ENCODE data around the gene OSBPL6. TPM values are rescaled to one million over a fixed set of nuclear protein-coding genes. Genes with fewer than 3 reads are reported as not detected.

Gene OSBPL6
- total and polyA plus RNA-seq, 2 of the 13 experiments (the other 11 are each of a cell fraction or from before 2014, with no cell fraction given) = 0.03 to 0.11 TPM

DNA sequence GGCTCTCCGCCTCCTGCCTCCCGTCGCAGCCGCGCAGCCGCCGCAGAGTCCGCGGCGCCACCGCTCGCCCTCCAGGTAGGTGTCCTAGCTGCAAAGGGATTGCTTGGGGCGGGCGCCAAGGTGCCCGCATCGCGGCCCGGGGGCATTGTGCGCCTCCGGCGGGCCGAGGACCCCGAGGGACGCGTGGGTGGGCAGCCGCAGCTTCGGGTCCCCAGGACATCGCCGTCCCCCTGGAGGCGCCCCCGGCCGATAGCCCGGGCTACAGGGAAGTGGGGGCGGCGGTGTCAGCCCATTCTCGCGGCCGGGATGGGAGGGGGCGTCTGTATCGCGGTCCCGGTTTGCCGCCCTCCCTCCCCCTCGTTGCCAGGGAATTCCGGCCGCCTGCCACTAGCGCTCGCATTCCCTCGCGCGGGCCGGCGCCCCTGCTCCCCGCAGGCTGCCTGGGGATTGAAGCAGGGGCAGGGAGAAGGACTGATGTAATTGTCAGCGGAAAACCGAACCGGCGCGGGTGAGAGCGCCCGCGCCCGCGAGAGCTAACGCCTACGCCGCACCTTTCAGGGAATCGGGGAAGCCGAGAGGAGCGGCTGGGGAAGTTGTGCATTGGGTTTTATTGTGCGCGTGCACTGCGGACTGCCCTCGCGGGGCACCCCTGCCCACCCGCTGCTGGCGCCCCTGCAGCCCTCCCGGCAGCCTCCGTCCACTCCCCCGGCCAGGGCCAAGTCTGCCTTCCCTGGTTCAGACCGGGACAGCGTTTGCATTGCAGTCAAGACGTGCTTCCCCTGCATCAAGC, 483 bp downstream of the OSBPL6 start (continued):
- TF ChIP-seq ZFP36L1 (CRISPR knock-in tag; IDR thresholded peaks at IDR 0.05) (no peak), CREM (IDR thresholded peaks at IDR 0.05) (no peak), CREM (CRISPR knock-in tag; IDR thresholded peaks at IDR 0.05) (no peak), PRMT3 (CRISPR knock-in tag; IDR thresholded peaks at IDR 0.05; ENCODE audit: borderline replicate concordance, low read depth) (no peak), SPEN (CRISPR knock-in tag; IDR thresholded peaks at IDR 0.05; ENCODE audit: low read depth) (0 out of 2 replicates have a peak, but pooled peaks have one; percentile 37), RFX1 (IDR thresholded peaks at IDR 0.05) (no peak), THYN1 (CRISPR knock-in tag; IDR thresholded peaks at IDR 0.05; ENCODE audit: borderline replicate concordance, low read depth) (no peak), ZFP37 (CRISPR knock-in tag; IDR thresholded peaks at IDR 0.05; ENCODE audit: borderline replicate concordance) (no peak), ZNF749 (CRISPR knock-in tag; IDR thresholded peaks at IDR 0.05; ENCODE audit: borderline replicate concordance) (0 out of 2 replicates have a peak, but pooled peaks have one; percentile 5), HCFC1 (IDR thresholded peaks at IDR 0.05; ENCODE audit: low read depth, low read length) (no peak), EZH2 (conservative IDR thresholded peaks at IDR 0.05; ENCODE audit: low read depth, low read length) (peak; percentile 91), ZNF891 (CRISPR knock-in tag; IDR thresholded peaks at IDR 0.05) (0 out of 2 replicates have a peak, but pooled peaks have one; percentile 49), XRCC5 (optimal IDR thresholded peaks at IDR 0.05; ENCODE audit: low read length) (peak; percentile 3)
- TF ChIP-seq, protein P1, sequence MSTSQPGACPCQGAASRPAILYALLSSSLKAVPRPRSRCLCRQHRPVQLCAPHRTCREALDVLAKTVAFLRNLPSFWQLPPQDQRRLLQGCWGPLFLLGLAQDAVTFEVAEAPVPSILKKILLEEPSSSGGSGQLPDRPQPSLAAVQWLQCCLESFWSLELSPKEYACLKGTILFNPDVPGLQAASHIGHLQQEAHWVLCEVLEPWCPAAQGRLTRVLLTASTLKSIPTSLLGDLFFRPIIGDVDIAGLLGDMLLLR (CRISPR knock-in tag; IDR thresholded peaks at IDR 0.05) = no peak
- TF ChIP-seq, protein P2, sequence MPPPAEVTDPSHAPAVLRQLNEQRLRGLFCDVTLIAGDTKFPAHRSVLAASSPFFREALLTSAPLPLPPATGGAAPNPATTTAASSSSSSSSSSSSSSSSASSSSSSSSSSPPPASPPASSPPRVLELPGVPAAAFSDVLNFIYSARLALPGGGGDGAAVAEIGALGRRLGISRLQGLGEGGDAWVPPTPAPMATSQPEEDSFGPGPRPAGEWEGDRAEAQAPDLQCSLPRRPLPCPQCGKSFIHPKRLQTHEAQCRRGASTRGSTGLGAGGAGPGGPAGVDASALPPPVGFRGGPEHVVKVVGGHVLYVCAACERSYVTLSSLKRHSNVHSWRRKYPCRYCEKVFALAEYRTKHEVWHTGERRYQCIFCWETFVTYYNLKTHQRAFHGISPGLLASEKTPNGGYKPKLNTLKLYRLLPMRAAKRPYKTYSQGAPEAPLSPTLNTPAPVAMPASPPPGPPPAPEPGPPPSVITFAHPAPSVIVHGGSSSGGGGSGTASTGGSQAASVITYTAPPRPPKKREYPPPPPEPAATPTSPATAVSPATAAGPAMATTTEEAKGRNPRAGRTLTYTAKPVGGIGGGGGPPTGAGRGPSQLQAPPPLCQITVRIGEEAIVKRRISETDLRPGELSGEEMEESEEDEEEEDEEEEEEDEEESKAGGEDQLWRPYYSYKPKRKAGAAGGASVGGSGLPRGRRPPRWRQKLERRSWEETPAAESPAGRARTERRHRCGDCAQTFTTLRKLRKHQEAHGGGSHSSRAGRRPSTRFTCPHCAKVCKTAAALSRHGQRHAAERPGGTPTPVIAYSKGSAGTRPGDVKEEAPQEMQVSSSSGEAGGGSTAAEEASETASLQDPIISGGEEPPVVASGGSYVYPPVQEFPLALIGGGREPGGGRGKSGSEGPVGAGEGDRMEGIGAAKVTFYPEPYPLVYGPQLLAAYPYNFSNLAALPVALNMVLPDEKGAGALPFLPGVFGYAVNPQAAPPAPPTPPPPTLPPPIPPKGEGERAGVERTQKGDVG (CRISPR knock-in tag; IDR thresholded peaks at IDR 0.05; ENCODE audit: borderline replicate concordance) = no peak
- TF ChIP-seq, protein P3, sequence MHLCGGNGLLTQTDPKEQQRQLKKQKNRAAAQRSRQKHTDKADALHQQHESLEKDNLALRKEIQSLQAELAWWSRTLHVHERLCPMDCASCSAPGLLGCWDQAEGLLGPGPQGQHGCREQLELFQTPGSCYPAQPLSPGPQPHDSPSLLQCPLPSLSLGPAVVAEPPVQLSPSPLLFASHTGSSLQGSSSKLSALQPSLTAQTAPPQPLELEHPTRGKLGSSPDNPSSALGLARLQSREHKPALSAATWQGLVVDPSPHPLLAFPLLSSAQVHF (CRISPR knock-in tag; IDR thresholded peaks at IDR 0.05) = no peak
- TF ChIP-seq, protein P4, sequence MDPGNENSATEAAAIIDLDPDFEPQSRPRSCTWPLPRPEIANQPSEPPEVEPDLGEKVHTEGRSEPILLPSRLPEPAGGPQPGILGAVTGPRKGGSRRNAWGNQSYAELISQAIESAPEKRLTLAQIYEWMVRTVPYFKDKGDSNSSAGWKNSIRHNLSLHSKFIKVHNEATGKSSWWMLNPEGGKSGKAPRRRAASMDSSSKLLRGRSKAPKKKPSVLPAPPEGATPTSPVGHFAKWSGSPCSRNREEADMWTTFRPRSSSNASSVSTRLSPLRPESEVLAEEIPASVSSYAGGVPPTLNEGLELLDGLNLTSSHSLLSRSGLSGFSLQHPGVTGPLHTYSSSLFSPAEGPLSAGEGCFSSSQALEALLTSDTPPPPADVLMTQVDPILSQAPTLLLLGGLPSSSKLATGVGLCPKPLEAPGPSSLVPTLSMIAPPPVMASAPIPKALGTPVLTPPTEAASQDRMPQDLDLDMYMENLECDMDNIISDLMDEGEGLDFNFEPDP (CRISPR knock-in tag; conservative IDR thresholded peaks at IDR 0.05) = no peak
